HepG2 (cell line): Measurements from ENCODE around the gene CASP12. TPM values are rescaled to one million over a fixed set of nuclear protein-coding genes. Genes with fewer than 3 reads are reported as not detected.

Experiments
- ATAC-seq: fragments of 200-7000 bp; cut with Tn5 transposase; 3 replicates; pipeline ENCODE4 v1.9.1; 2020; ENCODE audit warnings: mild to moderate bottlenecking, moderate library complexity
- Bru-seq: library from RNA; stranded (reverse); fragments of 400-500 nt; gene quantifications from one replicate; lab custom pipeline; 2021; lab: Mats Ljungman, UMichigan
- BruChase-seq, 2 experiments: library from RNA; stranded (reverse); fragments of 400-500 nt; gene quantifications; one replicate each; lab custom pipeline; 2021; lab: Mats Ljungman, UMichigan
- BruUV-seq: library from RNA; stranded (reverse); fragments of 400-500 nt; replicated peaks from 2 replicates; lab custom pipeline; 2021; lab: Mats Ljungman, UMichigan
- CTCF ChIA-PET: fragments of 300-600 bp; formaldehyde crosslinking; extraction: SDS; loops from one replicate; lab custom pipeline; 2021; ENCODE audit warnings: low total read pairs, inconsistent platforms, low intra/inter-chr PET ratio; lab: Yijun Ruan, JAX
- POLR2A ChIA-PET: fragments of 350-600 bp; sonication (Branson Sonifier 250); formaldehyde crosslinking; loops from one replicate; lab custom pipeline; 2020; ENCODE audit warnings: antibody characterized with exemption, inconsistent platforms; lab: Yijun Ruan, JAX
- DNase-seq: peaks from one replicate; pipeline ENCODE4 v3.0.0-alpha.2; 2015; ENCODE audit warnings: low spot score
- FAIRE-seq: peaks from 3 replicates; lab custom pipeline; 2011; peaks lifted over from hg19 to GRCh38; lab: Jason Lieb, UNC
- H2AFZ ChIP-seq: one replicate; pipeline ENCODE4 v1.6.1; 2011; ENCODE audit warnings: low read length, inconsistent platforms
- H3K27ac ChIP-seq: fragments of 300-600 bp; 3 replicates; pipeline ENCODE4 v1.8.0; 2011; ENCODE audit warnings: mixed run types, mild to moderate bottlenecking, mixed read lengths, low read length, inconsistent platforms; ENCODE audit not compliant: insufficient read depth; ENCODE audit errors: extremely low read length
- H3K27me3 ChIP-seq, 2 experiments: fragments of 200-600 bp in 1 of 2; 2 replicates in 1 of 2; 3 replicates in 1 of 2; pipeline versions ENCODE4 v1.6.0 to v1.8.0; 2011; ENCODE audit warnings: low read length in 2 of 2, mild to moderate bottlenecking in 2 of 2, moderate library complexity in 2 of 2, inconsistent platforms in 1 of 2; ENCODE audit not compliant: insufficient read depth in 2 of 2, control insufficient read depth in 1 of 2
- H3K36me3 ChIP-seq, 2 experiments: fragments of 200-600 bp in 1 of 2; replicated peaks in 1 of 2; 2 replicates in 1 of 2; 3 replicates in 1 of 2; pipeline versions ENCODE4 v1.5.1 to v1.8.0; 2011; ENCODE audit warnings: low read length in 2 of 2, inconsistent platforms in 1 of 2; ENCODE audit not compliant: insufficient read depth in 2 of 2, control insufficient read depth in 1 of 2
- H3K4me1 ChIP-seq: 2 replicates; pipeline ENCODE4 v1.5.1; 2012; ENCODE audit warnings: low read length, inconsistent platforms; ENCODE audit not compliant: insufficient read depth
- H3K4me2 ChIP-seq: 2 replicates; pipeline ENCODE4 v1.6.0; 2011; ENCODE audit warnings: low read depth, low read length, inconsistent platforms
- H3K4me3 ChIP-seq, 3 experiments: fragments of 200-600 bp in 1 of 3; sonication (generic), shearing (Covaris generic) in 1 of 3; replicated peaks in 1 of 3; 2 replicates each; pipeline ENCODE4 v1.5.1; 2011 to 2016; ENCODE audit warnings: low read length in 3 of 3, inconsistent platforms in 2 of 3, low read depth in 2 of 3, mild to moderate bottlenecking in 2 of 3, control low read depth in 1 of 3, mixed read lengths in 1 of 3; ENCODE audit not compliant: insufficient read depth in 1 of 3
- H3K79me2 ChIP-seq: one replicate; pipeline ENCODE4 v1.6.1; 2011; ENCODE audit warnings: low read length, inconsistent platforms; ENCODE audit not compliant: insufficient read depth
- H3K9ac ChIP-seq: 2 replicates; pipeline ENCODE4 v1.6.0; 2011; ENCODE audit warnings: mild to moderate bottlenecking, low read depth, low read length, inconsistent platforms; ENCODE audit not compliant: insufficient read depth
- H3K9me3 ChIP-seq: 2 replicates; pipeline ENCODE4 v1.5.1; 2012; ENCODE audit warnings: mild to moderate bottlenecking, low read length
- H4K20me1 ChIP-seq: 2 replicates; pipeline ENCODE4 v1.6.0; 2011; ENCODE audit warnings: inconsistent platforms, mild to moderate bottlenecking, low read length, moderate library complexity; ENCODE audit not compliant: insufficient read depth
- FOXP4 ChIP-seq: sonication (generic); formaldehyde crosslinking; IDR thresholded peaks from 2 replicates; pipeline ENCODE4 v1.4.0; 2020; ENCODE audit warnings: missing genetic modification reagents
- MED13 ChIP-seq: sonication (generic); formaldehyde crosslinking; IDR thresholded peaks from 2 replicates; pipeline ENCODE4 v1.5.0; 2020; ENCODE audit warnings: missing genetic modification reagents
- NFIC ChIP-seq: IDR thresholded peaks from 2 replicates; pipeline ENCODE4 v1.6.1; 2012; ENCODE audit warnings: mild to moderate bottlenecking, low read length, inconsistent platforms
- PHF20 ChIP-seq: sonication (generic); formaldehyde crosslinking; IDR thresholded peaks from 2 replicates; pipeline ENCODE4 v1.5.0; 2020; ENCODE audit warnings: mild to moderate bottlenecking, missing genetic modification reagents
- PHF21A ChIP-seq: sonication (generic); formaldehyde crosslinking; IDR thresholded peaks from 2 replicates; pipeline ENCODE4 v1.5.0; 2020; ENCODE audit warnings: mild to moderate bottlenecking, missing genetic modification reagents
- ZNF224 ChIP-seq: sonication (generic); formaldehyde crosslinking; IDR thresholded peaks from 2 replicates; pipeline ENCODE4 v1.5.0; 2020; ENCODE audit warnings: mild to moderate bottlenecking, missing genetic modification reagents
- ZNF333 ChIP-seq: sonication (generic); formaldehyde crosslinking; IDR thresholded peaks from 2 replicates; pipeline ENCODE4 v1.4.0; 2020; ENCODE audit warnings: mild to moderate bottlenecking, missing genetic modification reagents, borderline replicate concordance
- ZNF557 ChIP-seq: sonication (generic); formaldehyde crosslinking; IDR thresholded peaks from 2 replicates; pipeline ENCODE4 v1.4.0; 2020; ENCODE audit warnings: missing genetic modification reagents
- WGBS: methylation state at CpG from one replicate; pipeline ENCODE4 v1.1.6; 2017; ENCODE audit warnings: low lambda C conversion rate; 5-methylcytosine and 5-hydroxymethylcytosine counted together
- in situ Hi-C: cut with HindIII; loops from 2 replicates; pipeline ENCODE4 v1.10.0; 2017; ENCODE audit warnings: low pct_unique_long_range_greater_than_20kb; ENCODE audit not compliant: extremely low pct_ligation_motif_present
- intact Hi-C: fragments of 100-400 bp; cut with micrococcal nuclease; formaldehyde crosslinking; loops from one replicate; pipeline ENCODE4 v1.10.0; 2022; ENCODE audit not compliant: unreplicated experiment
- long read RNA-seq, 2 experiments: library from RNA in 1 of 2; library from polyadenylated mRNA in 1 of 2; stranded (forward) in 1 of 2; unstranded in 1 of 2; transcript quantifications; one replicate each; pipeline ENCODE4 v2.0.0, GENCODE V29; 2019 to 2022
- polyA minus RNA-seq, 3 experiments: library from RNA; depleted of rRNA, polyadenylated mRNA; stranded (reverse); fragments of >200 nt; gene quantifications; 2 replicates each; pipeline ENCODE4 v1.2.3, GENCODE V29; 2011; ENCODE audit warnings: low replicate concordance in 1 of 3
- polyA plus RNA-seq, 8 experiments: library from polyadenylated mRNA; depleted of rRNA in 3 of 8; stranded (reverse) in 7 of 8; unstranded in 1 of 8; fragments of >200 nt; fragmentation: Illumina TruSeq in 4 of 8; extraction: Trizol in 4 of 8; gene quantifications; 2 replicates each; pipeline versions ENCODE4 v1.2.1 to v1.2.3, GENCODE V29; 2011 to 2016; ENCODE audit warnings: low read depth in 4 of 8, missing spikeins in 1 of 8, mixed read lengths in 1 of 8; ENCODE audit not compliant: insufficient read depth in 1 of 8
- total RNA-seq, 5 experiments: library from RNA; depleted of rRNA; stranded (reverse); fragments of >200 nt; fragmentation: Illumina TruSeq; extraction: Trizol; gene quantifications; 2 replicates each; pipeline ENCODE4 v1.2.3, GENCODE V29; 2016; ENCODE audit warnings: low read depth in 1 of 5
- TF ChIP-seq, protein P1 (sequence below): sonication (generic); formaldehyde crosslinking; IDR thresholded peaks from 2 replicates; pipeline ENCODE4 v1.5.0; 2020; ENCODE audit warnings: mild to moderate bottlenecking, missing genetic modification reagents

The CASP12 gene
- total RNA-seq (2016; rRNA removed; fragmentation: Illumina TruSeq; extraction: Trizol) = not detected in 2 replicates
- not detected in 2 replicates for total RNA-seq (2016; cell fraction: cytosol; rRNA removed; fragmentation: Illumina TruSeq; extraction: Trizol; ENCODE audit: low read depth)
- not detected in 2 replicates for total RNA-seq (2016; cell fraction: insoluble cytoplasmic fraction; rRNA removed; fragmentation: Illumina TruSeq; extraction: Trizol)
- not detected in 2 replicates for total RNA-seq (2016; cell fraction: membrane; rRNA removed; fragmentation: Illumina TruSeq; extraction: Trizol)
- total RNA-seq (2016; cell fraction: nucleus; rRNA removed; fragmentation: Illumina TruSeq; extraction: Trizol) = not detected in 2 replicates
- not detected in 2 replicates for polyA plus RNA-seq (2011; rRNA removed)
- polyA plus RNA-seq (2011; cell fraction: cytosol; rRNA removed) = not detected in 2 replicates
- not detected in 2 replicates for polyA plus RNA-seq (2011; cell fraction: nucleus; rRNA removed)
- not detected in 2 replicates for polyA plus RNA-seq (2012)
- polyA plus RNA-seq (2016; cell fraction: cytosol; fragmentation: Illumina TruSeq; extraction: Trizol; ENCODE audit: low read depth) = not detected in 2 replicates
- polyA plus RNA-seq (2016; cell fraction: insoluble cytoplasmic fraction; fragmentation: Illumina TruSeq; extraction: Trizol; ENCODE audit: low read depth) = not detected in 2 replicates
- not detected in 2 replicates for polyA plus RNA-seq (2016; cell fraction: membrane; fragmentation: Illumina TruSeq; extraction: Trizol; ENCODE audit: low read depth)
- polyA plus RNA-seq (2016; cell fraction: nucleus; fragmentation: Illumina TruSeq; extraction: Trizol; ENCODE audit: insufficient read depth, low read depth) = not detected in 2 replicates
- polyA minus RNA-seq (2011; rRNA and poly(A)+ RNA removed; ENCODE audit: low replicate concordance) = not detected in 2 replicates
- polyA minus RNA-seq (2011; cell fraction: cytosol; rRNA and poly(A)+ RNA removed) = not detected in 2 replicates
- polyA minus RNA-seq (2011; cell fraction: nucleus; rRNA and poly(A)+ RNA removed) = not detected in 2 replicates
- not detected for Bru-seq, nascent RNA
- percentile 8 among the genes with signal in this experiment for BruChase-seq, experiment 1, labeled RNA remaining after a 6-hour chase
- not detected for BruChase-seq, experiment 2, labeled RNA remaining after a 2-hour chase
- long read RNA-seq, experiment 1 = 0 reads
- long read RNA-seq, experiment 2 = 0 reads

DNA sequence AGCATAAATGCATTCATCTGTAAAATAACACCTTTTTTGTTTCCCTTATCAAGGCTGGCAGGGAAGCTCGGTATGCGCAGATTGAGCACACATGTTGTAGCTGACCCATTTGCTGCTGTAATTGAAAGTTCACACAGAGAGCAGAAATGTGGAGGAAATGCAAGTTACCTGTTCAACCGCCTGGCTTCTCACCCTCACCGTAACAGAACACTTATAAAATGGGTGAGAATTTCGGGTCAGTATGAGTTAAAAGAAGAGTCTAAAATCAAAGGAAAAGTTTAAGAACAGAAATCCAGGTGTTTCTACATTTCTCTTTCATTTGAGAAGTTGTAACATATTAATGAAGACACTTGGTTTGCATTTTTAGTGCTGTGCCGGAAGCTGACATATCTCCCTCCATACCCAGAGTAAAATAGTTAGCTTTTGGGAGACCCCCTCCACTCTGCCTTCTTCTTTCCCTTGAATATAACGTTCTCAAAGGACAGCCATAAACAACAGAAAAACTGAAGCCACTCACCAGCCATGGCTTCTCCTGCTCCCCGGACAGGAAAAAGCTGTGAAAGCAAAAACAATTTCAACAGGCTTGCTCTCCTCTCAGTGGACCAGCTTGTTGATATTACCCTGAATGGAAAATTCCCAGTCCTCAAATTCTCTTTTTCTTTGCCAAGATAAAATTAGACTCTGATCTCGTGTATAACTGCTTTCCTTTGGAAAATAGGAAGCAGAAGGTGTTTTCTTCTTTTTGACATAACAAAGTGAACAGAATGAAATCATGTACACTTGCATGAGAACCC, at the start of gene CASP12:
Gene CASP12 (minus strand): TSS at position 570 of the 794 bp plus-strand sequence.
- FAIRE-seq = no peak
- Histone ChIP-seq H3K79me2 (no peaks in the 10 kb centered on the region), H3K9ac (no peak within 1 kb of the TSS), H3K27me3 (no peaks in the 10 kb centered on the region), H3K27ac (no peak within 1 kb of the TSS), H3K9me3 (no peaks in the 10 kb centered on the region), H3K4me3 (no peak within 1 kb of the TSS), H3K4me2 (no peak within 1 kb of the TSS), H3K4me1 (no peaks in the 10 kb centered on the region), H4K20me1 (no peaks in the 10 kb centered on the region), H2AFZ (no peak within 1 kb of the TSS)
- ATAC-seq = no peak
- WGBS = 27% methylated on average over 9 of the region's 9 CpGs
- CTCF ChIA-PET = no interaction called here
- BruUV-seq = no TSS peak
- POLR2A ChIA-PET = no interaction called here
- no peak for DNase-seq
- in situ Hi-C loops = no loop called here
- TF ChIP-seq ZNF224 (CRISPR knock-in tag) = no peak
- TF ChIP-seq MED13 (CRISPR knock-in tag) = no peak
- TF ChIP-seq ZNF333 = no peak
- no peak for TF ChIP-seq PHF20 (CRISPR knock-in tag)
- TF ChIP-seq ZNF557 (CRISPR knock-in tag) = no peak
- TF ChIP-seq PHF21A (CRISPR knock-in tag) = no peak
- no peak for TF ChIP-seq FOXP4 (CRISPR knock-in tag)
- TF ChIP-seq, protein P1, sequence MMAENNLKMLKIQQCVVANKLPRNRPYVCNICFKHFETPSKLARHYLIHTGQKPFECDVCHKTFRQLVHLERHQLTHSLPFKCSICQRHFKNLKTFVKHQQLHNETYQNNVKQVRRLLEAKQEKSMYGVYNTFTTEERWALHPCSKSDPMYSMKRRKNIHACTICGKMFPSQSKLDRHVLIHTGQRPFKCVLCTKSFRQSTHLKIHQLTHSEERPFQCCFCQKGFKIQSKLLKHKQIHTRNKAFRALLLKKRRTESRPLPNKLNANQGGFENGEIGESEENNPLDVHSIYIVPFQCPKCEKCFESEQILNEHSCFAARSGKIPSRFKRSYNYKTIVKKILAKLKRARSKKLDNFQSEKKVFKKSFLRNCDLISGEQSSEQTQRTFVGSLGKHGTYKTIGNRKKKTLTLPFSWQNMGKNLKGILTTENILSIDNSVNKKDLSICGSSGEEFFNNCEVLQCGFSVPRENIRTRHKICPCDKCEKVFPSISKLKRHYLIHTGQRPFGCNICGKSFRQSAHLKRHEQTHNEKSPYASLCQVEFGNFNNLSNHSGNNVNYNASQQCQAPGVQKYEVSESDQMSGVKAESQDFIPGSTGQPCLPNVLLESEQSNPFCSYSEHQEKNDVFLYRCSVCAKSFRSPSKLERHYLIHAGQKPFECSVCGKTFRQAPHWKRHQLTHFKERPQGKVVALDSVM (CRISPR knock-in tag) = no peak
- TF ChIP-seq NFIC = no peak
- TF ChIP-seq, all 625 proteins: peak for 0
- no peaks in the 10 kb centered on the region for H3K36me3 ChIP-seq
- intact Hi-C loops = no loop called here
